Measurements from ENCODE around the gene DISC1. TPM values are rescaled to one million over a fixed set of nuclear protein-coding genes. Genes with fewer than 3 reads are reported as not detected.
"Not testable (repeated sequence)": the region's sequence is repeated elsewhere in the genome, so short reads cannot be mapped to it uniquely, and the experiment has no call there.

DISC1 gene
- polyA plus RNA-seq, 1 donor: 5.4 TPM

DNA sequence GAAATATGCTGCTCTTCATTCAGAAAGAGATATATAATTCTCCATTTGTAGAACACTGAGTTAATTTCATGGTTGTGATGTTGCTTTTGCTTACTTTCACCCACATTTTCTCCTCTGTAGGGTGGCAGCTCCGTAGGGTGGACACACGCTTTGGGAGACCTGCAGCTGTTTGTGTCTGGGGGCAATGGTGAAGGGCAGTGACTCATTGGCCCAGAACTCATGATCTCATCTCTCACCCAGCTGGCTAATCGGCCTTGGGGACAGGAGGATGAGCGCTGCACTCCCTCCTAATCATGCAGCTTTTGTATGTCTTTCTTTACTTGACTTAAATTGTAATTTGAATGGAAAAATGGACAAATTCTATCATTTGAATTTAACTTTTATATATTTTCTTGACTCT is 9.6 kb downstream of the DISC1 start:
- no peak for DNase-seq

- DNase-seq: not testable (repeated sequence)
Measured at GRCh38 chr1:231636922-231637321, 10.3 kb downstream of the DISC1 start.

- no peak for DNase-seq
Measured at GRCh38 chr1:231638647-231639046, 12.1 kb downstream of the DISC1 start.

GRCh38 chr1:231639819-231640218 is 13.2 kb downstream of the DISC1 start:
- no peak for DNase-seq

DNA sequence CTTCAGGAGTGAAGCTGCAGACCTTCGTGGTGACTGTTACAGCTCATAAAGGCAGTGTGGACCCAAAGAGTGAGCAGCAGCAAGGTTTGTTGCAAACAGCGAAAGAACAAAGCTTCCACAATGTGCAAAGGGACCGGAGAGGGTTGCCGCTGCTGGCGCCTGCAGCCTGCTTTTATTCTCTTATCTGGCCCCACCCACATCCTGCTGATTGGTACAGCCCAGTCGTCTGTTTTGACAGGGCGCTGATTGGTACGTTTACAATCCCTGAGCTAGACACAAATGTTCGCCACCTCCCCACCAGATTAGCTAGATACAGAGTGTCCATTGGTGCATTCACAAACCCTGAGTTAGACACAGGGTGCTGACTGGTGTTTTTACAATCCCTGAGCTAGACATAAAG is 14.9 kb downstream of the DISC1 start:
- DNase-seq: not testable (repeated sequence)

DNA sequence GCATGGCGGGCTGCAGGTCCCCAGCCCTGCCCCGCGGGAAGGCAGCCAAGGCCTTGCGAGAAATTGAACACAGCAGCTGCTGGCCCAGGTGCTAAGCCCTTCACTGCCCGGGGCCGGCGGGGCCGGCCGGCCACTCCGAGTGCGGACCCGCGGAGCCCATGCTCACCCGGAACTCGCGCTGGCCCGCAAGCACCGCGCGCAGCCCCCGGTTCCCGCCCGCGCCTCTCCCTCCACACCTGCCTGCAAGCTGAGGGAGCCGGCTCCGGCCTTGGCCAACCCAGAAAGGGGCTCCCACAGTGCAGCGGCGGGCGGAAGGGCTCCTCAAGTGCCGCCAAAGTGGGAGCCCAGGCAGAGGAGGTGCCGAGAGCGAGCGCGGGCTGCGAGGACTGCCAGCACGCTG is 15.5 kb downstream of the DISC1 start:
- not testable (repeated sequence) for DNase-seq

DNA sequence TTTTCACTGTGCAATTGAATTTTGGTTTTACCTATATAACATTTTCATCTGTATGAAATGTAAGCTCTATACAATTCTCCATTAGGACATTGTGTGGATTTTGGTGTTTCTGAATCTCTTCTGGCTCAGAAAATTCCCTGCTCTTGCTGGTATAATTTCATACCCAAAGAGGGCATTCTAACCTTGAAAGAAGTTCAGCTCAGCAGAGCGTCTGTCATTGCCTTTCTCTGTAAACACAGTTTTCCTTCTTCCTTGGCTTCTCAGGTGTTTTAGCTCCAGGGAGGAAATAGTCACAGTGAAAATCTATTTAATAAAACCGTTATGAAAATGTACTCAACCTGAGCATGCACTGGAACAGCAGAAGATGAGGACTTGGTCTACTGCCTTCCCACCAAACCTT is 16.0 kb downstream of the DISC1 start:
- DNase-seq: no peak

GRCh38 chr1:231643071-231643934 is 16.7 kb downstream of the DISC1 start:
- DNase-seq: no peak

DNA sequence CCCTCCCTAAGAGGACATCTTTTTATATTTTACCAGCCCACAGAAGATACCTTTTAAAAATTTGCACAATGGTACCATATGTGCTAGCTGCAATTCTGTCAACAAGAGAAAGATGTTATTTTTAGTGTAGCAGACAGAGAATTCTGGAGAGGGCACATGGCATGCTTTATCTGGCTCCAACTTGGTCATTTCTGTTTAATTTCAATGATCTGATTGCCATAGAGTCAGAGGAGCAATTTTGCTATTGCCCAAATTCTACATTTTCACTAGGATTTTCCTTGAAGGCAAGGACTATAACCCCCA is 17.3 kb downstream of the DISC1 start:
- no peak for DNase-seq

DNA sequence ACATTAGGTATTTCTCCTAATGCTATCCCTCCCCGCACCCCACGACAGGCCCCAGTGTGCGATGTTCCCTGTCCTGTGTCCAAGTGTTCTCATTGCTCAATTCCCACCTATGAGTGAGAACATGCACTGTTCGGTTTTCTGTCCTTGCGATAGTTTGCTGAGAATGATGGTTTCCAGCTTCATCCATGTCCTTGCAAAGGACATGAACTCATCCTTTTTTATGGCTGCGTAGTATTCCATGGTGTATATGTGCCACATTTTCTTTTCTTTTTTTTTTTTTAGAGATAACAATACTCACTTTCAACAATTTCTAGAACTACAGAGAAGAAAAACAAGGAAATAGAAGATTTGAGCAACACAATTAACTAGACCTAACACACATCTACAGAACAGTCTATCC is 19.0 kb downstream of the DISC1 start:
- DNase-seq: not testable (repeated sequence)

GRCh38 chr1:231646165-231646564 is 19.6 kb downstream of the DISC1 start:
- DNase-seq: not testable (repeated sequence)

DNA sequence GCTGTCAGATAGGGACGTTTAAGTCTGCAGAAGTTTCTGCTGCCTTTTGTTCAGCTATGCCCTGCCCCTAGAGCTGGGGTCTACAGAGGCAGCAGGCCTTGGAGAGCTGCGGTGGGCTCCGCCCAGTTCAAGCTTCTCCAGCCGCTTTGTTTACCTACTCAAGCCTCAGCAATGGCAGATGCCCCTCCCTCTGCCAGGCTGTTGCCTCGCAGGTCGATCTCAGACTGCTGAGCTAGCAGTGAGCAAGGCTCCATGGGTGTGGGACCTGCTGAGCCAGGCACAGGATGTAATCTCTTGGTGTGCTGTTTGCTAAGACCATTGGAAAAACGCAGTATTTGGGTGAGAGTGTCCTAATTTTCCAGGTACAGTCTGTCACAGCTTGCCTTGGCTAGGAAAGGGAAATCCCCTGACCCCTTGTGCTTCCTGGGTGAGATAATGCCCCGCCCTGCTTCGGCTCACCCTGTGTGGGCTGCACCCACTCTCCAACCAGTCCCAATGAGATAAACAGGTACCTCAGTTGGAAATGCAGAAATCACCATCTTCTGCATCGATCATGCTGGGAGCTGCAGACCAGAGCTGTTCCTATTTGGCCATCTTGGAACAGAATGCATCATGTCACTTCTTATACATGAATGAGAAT is 25.2 kb downstream of the DISC1 start:
- not testable (repeated sequence) for DNase-seq

- DNase-seq: no peak
Measured at GRCh38 chr1:231653632-231654031, 27.0 kb downstream of the DISC1 start.

- no peak for DNase-seq
Measured at GRCh38 chr1:231656741-231657140, 30.2 kb downstream of the DISC1 start.

- DNase-seq: not testable (repeated sequence)
Measured at GRCh38 chr1:231658223-231658622, 31.6 kb downstream of the DISC1 start.

GRCh38 chr1:231660198-231660597 is 33.6 kb downstream of the DISC1 start:
- no peak for DNase-seq

DNA sequence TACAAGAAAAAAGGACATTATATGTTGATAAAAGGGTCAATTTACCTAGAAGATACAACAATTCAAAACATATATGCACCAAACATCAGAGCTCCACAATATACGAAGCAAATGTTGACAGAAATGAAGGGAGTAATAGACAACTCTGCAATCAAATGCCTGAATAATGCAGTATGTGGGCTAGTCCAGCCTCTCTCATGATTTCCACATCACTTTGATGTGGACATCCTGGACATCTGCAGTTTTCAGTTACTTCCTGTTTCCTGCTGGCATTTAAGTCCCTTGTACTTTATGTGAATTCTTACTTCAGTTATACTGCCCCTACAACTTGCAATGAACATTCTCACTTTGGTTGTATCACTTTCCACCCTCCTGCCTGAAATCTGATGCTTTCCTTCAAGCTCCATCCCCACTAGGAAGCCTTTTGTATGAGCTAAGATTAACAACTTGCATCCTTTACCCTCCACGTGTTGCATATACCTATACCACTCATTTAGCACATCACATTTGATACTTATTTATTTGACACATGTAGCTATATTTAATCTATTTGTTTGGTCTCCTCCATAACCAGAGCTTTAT is 36.7 kb downstream of the DISC1 start:
- DNase-seq: no peak

GRCh38 chr1:231665101-231665500 is 38.5 kb downstream of the DISC1 start:
- DNase-seq: no peak

DNA sequence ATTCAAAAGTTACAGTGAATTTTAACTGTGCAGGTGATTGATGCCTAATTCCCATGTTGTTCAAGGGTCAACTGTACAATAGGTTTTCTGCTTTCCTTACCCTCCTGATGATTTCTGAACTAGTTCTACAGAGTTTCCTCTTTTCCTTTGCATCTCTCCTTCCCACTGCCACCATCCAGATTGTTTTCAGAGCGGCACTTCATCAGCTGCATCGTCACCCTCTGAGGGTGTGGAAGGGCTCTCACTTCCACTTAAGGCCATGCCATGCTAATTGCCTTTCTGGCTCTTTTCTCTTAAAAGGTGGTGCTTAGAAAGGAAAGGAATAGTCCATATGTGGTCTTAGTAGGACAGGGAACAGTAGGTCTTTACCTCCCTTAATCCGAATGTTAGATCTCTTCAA is 39.1 kb downstream of the DISC1 start:
- no peak for DNase-seq

DNA sequence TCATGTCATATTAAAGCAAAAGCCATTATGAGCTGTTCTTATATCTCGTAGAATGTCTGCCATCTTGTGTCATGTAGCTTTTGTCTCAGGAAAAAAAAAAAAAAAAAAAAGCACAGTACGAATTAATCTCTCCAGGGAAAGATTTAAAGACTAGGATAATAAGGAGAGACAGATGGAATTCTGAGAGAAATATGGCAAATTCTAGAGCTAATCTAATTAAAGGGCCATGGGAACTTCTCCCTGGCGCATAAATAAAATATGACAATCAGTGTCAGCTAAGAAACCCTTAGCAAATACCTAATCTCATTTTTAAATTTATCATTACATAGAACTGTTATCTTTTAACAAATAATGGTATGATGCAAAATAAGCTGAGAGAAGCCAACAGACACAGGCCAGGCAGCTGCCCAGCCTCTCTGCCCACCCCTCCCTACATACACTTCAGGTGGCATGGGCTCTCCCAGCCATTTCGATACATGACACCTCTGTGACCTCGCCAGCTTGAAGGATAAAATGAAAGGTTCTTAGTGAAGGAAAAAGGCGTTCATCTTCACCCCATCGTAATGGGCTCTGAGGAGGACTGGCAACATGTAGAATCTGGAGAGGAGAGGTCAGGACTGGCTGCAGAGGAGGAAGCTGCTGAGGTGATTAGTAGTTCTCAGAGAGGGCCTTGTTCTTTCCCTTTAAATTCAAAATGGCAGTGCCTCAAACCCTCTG is 39.8 kb downstream of the DISC1 start:
- DNase-seq: no peak

GRCh38 chr1:231666937-231667608 is 40.5 kb downstream of the DISC1 start:
- no peak for DNase-seq

DNA sequence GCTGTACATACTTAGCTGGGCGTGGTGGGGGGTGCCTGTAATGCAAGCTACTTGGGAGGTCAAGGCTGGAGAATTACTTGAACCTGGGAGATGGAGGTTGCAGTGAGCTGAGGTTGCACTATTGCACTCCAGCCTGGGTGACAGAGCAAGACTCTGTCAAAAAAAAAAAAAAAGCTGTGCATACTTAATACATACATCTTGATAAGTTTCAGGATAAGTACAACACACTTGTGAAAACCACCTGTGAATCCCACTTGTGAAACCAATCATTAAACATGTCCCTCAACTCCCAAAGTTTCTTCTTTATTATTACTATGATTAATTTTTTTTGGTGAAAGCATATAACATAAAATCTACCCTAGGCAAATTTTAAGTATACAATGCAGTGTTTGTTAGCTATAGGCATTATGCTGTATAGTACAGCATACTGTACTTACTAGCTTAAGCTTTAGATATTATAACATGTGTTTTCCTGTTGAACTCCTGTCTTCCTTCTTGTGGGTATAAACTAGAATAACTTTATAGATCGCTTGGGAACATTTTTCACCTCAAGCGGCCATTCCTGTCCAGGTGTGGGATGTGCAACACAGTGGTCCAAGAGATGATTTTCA is 41.4 kb downstream of the DISC1 start:
- no peak for DNase-seq
